NCI-H2196 (cell line): ENCODE results near the gene PPP3CB.

Experiments used
- DNase-seq: peaks from one replicate; lab custom pipeline; 2025; ENCODE audit not compliant: unreplicated experiment; lab: John Stamatoyannopoulos, UW

PPP3CB gene

DNA sequence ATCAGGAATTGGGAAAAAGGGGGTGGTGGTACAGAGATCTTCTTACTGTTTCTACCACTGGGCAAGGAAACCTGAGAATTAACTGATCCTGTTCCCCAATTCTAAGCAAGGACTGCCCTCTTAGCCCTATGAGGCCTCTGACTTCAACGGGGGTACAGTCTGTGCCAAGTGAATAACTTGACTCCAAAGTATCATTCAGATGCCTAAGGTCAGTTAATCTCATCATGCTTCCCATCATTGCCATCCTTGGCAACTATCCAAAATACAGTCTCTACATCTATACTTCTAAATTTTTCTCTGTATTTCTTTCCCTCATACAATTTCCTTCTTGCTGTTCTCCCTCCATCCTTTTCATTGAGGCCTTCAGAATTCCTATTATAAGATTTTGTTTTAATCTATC, 10.5 kb downstream of the PPP3CB start:
- DNase-seq = no peak

DNA sequence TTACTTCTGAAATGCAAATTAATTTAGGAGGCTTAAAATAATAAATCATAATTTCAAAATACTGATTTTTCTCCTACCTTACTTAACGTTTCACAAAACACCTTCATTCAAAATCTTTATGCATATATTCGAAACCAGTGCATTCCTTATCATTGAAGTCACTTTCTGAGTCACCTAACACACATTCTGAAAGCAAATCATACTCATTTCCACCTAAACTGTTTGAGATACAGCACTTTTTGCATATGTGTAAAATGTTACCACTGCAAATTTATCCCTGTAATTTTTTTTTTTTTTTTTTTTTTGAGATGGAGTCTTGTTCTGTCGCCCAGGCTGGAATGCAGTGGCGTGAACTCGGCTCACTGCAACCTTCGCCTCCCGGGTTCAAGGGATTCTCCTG, 15.7 kb downstream of the PPP3CB start:
- DNase-seq = no peak

DNA sequence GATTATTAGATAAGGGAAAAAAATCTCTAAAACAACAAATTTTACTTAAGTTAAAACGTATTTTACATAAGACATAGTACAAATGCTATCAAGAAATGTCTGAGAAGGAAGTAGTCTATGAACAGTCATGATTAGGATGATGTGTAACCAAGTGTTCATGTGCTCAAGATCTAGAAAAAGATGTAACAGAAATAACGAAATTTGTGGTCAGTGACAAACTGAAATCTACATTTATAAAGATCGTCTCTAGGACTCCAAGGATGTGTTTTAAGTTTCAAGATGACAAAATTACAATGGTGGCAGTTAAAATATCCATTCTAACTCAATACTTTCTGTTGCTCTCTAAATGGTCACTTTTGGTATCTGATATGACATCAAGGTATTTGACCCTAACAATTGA, 17.2 kb downstream of the PPP3CB start:
- no peak for DNase-seq

DNA sequence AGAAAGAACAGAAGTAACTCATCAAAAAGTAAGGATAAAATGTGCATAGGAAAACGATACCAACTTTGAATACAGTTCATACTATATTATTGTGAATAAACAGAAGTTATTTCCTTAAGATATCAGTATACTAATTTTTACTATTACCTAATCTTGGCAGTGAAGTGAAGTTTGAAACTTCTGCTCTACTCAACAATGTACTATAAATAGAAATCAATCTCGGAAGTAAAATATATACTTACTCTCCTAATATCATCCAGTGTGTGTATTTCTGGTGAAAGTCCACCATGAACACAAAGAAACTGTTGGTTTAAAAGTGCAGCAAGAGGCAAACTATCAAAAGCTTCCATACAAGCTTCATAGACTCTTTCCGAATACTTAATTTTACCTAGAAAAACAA, 24.6 kb downstream of the PPP3CB start:
- no peak for DNase-seq

DNA sequence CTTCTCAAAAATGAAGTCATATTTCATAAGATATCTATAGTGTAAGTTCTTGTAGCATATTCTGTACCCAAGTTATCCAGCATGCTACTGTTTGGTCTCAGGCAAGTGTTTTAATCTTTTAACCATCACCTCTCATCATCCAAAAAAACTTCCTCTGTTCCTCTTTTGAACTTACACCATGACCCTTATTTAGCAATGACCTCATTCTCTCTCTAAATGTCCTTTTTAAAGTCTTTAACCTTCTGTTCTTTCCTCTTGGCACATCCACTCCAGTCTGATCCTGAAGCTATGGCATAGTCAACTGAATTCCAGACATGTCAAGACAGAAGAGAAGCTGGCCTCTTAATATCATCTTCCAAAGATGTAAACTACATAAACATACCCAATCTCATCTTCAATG, 26.2 kb downstream of the PPP3CB start:
- no peak for DNase-seq

DNA sequence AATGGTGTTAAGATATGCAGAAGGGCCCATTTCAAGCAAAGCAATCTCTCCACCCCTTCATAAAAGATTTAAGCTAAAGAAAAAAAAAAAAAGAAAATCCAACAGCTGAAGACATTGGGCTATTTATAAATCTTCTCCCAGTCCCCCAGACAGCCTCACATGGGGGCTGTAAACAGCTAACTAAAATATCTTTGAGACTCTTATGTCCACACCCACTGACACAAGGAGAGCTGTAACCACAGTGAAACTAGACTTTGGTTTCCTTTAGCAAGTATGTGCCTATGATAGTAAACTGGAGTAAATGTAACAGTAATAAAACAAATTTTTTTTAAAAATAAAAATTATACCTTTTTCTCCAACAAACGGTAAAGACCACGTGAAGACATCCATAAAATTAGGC, 28.6 kb downstream of the PPP3CB start:
- DNase-seq = no peak

DNA sequence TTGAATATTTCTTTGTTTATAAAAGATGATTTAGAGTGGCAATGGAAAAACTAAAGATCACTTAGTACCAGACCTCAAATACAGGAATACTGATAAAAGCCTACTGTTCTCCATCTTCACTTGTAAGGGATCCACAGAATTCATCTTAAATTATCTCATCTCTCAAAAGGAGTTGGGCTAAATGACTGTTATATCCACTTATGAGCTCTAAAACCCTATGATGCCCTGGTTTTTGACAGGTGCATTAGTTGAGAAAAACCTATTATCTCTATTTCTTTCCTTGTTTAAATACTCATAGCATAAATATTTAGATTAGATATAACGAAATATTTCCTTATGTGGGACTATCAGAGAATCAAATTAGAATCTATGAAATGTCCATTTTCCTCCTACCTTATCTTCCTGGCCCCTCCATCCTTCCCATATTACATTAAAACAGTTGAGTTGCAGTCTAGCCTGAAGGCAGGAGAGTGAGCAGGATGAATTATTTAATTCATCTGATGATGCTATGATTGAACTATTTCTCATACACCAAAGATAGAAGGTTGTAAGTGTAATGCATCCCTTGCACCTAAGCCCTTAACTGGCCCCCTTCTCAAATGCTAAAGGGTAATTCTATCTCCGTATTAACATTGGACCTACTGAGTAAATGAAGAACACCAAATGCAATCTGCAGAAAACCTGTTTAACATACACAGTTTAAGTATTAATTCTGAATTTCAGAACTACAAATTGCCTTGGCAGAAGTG, 29.7 kb downstream of the PPP3CB start:
- DNase-seq = no peak

DNA sequence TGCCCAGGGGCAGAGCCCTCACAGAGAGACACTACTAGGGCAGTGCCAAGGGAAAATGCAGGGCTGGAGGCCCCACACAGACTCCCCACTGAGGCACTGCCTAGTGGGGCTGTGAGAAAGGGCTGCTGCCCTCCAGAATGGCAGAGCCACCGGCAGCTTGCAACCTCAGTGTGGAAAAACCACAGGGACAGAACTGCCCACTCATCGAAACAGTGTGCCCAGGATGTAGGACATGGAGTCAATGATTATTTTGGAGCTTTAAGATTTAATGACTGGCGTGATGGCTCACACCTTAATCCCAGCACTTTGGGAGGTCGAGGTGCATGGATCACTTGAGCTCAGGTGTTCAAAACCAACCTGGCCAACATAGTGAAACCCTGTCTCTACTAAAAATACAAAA, 34.9 kb downstream of the PPP3CB start:
- no peak for DNase-seq

DNA sequence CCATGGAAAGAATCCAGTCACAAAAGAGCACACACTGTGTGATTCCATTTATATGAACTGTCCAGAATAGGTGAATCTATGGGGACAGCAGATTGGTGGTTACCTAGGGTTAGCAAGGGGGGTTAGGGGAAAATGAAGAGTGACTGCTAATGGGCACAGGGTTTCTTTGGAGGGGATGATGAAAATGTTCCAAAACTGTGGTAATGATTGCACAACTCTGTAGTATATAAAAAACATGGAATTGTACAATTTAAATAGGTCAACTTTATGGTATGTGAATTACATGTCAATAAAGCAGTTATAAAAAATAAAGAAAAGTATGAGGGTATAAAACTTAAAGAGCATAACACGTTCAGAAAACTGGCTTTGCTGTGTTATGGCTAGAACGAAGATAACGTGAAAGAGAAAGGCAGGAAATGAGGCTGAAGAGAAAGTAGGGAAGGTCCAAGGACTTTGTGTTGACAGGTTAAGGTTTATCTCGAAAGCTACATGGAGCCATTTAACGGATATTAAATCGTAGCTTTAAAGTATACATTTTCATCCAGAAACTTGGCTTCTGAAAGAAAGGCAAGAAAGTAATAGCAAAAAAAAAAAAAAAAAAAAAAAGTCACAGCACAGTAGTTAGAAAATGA, 36.0 kb downstream of the PPP3CB start:
- no peak for DNase-seq

DNA sequence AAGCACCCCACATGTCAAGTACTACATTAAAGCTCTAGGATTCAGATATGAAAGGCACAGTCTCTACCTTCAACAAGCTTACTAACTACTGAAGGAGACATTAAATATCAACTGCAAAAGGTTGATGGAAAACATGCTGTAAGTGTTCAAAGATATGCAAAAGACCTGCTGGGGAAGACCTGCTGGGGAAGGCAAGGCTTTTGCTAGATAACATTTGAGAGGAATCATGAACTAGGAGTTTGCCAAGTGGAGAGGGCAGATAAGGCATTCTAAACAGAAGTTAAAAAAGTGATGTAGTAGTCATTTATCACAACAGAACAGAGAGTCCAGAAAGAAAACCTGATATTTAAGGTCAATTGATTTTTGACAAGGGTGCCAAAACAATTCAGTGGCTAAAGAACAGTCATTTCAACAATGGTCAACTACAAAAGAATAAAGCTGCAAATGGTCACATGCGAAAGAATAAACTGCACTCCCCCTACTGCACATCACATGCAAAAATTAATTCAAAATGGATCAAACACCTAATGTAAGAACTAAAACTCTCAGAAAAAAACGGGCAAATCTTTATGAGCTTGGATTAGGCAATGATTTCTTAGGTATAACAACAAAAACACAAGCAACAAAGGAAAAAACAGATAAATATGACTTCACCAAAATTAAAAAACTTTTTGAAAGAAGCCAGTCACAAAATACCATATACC, 39.5 kb downstream of the PPP3CB start:
- no peak for DNase-seq

DNA sequence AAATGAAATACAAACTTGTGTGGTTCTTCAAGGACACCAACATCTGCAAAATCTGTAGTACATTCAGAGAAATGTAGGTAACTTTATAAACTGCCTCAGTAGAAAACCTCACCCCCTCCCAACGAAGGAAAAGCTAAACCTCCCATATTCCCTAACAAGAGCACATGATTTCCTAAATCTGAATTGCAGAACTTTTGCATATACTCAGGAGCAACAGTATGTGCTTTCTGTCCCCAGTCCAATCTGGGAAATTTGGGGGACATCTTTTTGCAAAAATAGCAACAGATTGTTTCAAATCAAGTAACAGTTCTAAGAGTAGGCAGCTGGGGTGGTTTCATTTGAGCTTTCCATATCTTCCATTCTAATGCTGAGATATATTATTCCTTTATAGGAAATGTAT, 46.7 kb downstream of the PPP3CB start:
- DNase-seq = no peak

DNA sequence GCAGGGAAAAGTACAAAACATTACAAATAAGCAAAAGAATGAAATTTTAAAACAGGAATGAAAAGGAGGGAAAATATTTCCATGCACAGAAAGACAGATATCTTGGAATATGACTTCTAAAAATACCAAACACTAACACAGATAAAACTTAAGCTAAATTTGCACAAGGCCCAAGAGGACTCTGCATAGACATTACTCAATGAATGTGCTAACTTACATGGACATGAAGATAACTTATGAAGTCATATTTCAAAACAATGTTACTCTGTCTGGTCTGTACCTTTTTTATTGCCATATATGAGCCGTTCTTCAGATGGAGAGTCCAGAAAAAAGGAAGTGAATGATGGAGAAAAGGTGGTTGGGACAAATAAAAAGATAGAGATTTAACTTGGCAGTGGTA, 47.4 kb downstream of the PPP3CB start:
- DNase-seq = no peak

DNA sequence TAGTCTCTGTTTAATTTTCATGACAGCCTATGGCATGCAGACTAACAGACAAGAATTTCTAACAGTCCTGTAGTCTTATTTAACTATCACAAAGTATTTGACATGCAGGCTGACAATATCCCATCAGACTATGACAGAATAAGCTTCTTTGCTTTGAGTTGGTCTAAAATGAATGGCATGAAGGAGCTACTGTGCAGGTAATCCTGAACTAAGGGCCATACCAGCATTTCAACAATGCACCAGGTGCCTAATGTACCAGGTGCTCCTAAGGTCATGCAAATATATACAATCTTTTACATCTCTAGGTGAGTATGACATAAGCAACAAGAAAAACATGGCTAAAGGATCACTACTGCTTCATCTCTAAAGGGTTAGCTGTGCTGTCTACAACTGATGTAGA, 48.9 kb downstream of the PPP3CB start:
- DNase-seq = no peak

DNA sequence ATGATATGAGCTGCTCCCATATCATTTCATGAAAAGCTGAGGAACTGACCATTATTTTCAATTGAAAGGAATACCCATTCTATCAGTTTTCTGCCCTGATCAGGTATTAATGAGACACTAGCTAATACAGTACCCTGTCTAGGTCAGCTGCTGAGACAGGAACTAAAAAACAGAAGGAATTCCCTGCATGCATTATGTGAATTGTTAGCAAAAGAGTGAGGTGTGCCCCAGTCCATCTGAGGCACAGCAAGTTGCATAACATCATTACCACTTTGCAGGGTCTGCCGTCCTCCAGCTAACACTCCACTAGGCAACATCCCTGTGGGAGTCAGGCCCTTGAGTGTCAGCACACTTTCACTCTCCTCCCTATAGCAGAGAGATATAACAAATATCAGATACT, 51.4 kb downstream of the PPP3CB start:
- DNase-seq = no peak

DNA sequence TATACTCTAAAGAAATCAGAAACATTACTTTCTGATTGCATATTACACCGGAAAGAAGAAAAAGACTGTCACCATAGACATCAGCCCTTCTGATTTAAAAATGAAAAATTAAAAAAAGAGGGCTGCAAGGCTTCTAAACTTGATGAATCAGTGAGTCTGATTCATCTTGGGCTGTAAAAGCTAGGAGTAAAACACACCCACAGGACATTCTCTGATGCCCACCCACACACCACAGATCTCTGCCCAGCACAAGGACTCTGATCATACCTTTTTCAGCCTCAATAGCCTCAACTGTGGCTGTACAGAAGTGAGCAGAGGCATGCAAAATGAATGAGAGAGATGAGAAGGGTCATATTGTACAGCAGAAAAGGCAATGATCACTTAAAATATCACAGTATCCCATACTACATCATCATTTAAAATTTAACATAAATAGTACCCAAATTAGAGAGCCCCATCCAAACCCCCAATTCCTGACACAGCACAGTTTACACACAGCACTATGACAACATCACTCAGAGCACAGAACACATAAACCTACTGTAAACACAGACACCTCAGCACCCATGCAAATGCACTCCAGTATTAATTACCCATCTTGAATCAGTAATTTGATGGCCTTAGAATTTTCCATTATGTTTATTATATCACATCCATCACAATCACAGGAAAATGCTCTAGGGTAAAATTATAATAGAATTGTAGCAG, 56.1 kb downstream of the PPP3CB start:
- no peak for DNase-seq

DNA sequence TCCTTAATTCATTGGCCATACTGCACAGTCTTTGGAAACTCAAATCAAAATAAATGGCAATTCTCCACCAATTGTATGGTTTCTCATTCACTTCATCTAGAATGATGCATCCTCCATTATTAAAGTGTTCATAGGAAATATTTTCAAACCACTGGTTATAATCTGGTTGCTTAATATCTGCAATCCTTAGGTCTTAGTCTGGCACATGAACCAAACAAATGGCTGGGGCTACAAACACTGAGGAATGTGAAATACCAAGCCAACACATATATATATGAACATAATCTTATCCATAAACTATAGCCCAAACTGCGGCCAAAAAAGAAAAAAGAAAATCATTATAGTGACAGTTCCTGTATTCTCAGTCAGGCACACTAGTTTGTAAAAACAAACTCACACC, 56.8 kb downstream of the PPP3CB start:
- DNase-seq = no peak

DNA sequence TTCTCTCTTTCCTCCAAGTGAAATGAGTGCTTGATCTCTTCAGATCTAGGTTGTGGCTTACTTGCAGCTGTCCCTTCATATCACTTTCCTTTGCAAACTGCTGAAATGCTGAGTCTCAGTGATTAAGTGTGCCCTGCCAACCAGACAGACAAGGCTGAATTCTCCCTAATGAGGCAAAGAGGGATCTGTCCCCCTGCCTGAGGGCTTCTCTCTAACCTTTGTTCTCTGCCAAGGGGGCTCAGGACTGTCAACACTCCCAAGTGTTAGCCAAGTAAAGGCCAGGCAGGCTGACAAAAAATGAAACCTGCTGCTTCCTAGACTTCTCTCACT, 62.3 kb downstream of the PPP3CB start, which contains the start of gene MSS51:
MSS51 (minus strand) TSS at position 24 of the 330 bp plus-strand sequence. CDS start 5,277 bp downstream, outside the sequence.
- DNase-seq = no peak

DNA sequence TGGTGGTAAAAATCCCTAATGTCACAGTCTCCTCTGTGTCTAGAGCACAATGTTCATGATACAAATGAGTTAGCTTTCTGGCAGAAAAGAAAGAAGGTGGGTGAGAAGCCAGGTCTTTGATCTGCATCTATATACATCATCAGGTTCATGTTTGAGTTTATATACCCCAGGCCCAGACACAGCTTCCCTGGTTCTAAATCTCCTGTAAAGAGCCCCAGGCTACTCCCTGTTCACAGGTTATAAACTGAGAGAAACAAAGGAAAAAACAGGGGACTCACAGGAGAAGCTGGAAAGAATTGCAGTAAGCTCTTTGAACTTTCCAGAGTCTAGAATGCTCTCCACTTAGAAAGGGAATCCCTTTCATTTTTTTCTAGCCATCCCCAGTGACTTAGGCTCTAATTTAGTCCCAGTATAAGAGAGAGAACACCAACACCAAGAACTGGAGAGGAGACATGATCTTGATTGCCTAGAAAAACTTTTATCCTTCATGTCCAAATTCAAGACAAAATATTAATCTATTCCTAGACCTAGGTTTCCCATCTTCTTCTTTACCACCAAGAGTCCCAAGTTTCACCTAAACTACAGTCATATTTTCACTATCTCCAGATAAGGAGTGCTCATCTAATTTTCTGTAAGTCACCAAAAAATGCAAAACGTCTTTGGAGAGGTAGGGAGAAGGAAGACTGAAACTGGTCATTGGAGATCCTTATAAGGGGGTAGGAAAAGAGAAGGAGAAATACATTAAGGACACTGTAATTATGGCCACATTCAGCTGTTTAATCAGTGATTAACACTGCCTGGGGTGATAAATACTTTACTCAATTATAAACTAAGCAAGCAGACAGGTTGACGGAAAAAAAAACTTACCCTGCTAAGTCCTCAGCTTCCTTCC, 62.9 kb downstream of the PPP3CB start:
- no peak for DNase-seq

DNA sequence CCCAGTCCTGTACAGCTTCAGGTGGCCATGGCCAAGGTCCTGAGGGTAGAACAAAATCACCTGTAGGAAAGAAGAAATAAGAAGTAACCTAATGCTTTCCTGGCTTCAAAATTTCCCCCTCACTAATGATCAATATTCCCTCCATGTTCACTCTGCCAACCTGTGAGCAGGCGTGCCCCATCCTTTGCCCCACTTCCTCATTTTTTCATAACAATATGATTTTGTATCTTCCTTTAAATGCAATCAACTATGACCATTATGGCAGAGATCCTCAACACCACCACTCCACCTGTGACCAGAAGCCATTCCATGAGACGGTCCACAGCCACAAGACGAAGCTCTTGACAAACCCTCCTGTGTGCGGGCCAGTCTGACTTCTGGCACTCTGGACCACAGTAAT, 69.5 kb downstream of the PPP3CB start:
- DNase-seq = no peak

DNA sequence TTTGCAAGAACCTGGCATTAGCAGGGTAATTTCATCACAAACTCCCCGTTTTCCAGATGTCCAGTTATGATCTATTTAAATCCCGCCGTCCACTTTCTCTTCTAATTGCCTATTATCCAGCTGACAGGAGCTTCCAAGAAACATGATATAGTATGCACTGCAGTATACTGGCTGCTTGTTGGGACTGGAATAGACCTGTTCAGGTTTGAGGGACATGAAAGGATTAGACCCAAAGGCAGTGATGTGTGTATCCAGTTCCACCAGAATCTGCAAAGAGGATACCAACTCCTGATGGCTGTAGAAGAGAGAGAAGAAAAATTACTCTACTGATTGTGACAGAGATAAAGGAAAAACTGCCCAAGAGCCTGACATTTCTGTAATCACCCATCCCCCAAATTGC, 71.3 kb downstream of the PPP3CB start:
- no peak for DNase-seq

DNA sequence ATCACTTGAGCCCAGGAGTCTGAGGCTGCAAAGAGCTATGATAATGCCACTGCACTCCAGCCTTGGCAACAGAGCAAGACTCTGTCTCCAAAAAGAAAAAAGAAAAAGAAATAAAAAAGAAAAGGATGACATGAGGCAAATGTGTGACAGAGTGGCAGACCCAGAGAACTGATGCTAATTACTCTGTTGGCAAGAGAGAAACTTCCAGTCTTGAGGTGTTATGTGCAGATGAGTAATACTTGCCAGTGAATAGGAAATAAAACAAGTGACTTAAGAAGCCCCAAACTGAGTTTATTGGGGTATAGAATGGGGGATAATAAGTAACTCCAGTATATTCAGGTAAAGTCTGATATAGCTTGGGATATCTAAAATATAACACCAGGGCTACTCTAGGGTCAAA, 72.5 kb downstream of the PPP3CB start:
- DNase-seq = no peak
